ENCODE measurements around the gene PITPNC1.

The PITPNC1 gene

GRCh38 chr17:67557052-67557845 lies 180.2 kb downstream of the PITPNC1 start:
- Histone ChIP-seq H2AK5ac (ENCODE audit: low read depth, low read length) (no peak overlapping the region), H4K8ac (ENCODE audit: low read depth, low read length) (no peak overlapping the region), H3K27me3 (ENCODE audit: control insufficient read depth in 3 of 3, insufficient read depth in 3 of 3, low read depth in 1 of 3, low read length in 3 of 3) (no peaks in the 10 kb centered on the region), H3K4me2 (ENCODE audit: insufficient read depth, low read length, poor library complexity, severe bottlenecking) (no peak overlapping the region), H2BK120ac (ENCODE audit: low read depth, low read length) (no peak overlapping the region), H2BK15ac (ENCODE audit: low read length) (no peak overlapping the region), H3K4me1 (ENCODE audit: control insufficient read depth in 2 of 2, insufficient read depth in 1 of 2, low read depth in 1 of 2, low read length in 2 of 2) (peaks cover 0 to 1% of the 10 kb centered on the region in 2 donors), H3K18ac (ENCODE audit: low read length) (no peak overlapping the region), H3K4ac (ENCODE audit: low read length) (no peak overlapping the region), H4K91ac (ENCODE audit: low read depth, low read length, poor library complexity) (no peak overlapping the region), H3K14ac (ENCODE audit: low read length) (no peak overlapping the region), H3K4me3 (ENCODE audit: low read length in 2 of 2) (no peak overlapping the region), H3K27ac (replicated peaks; ENCODE audit: low read length) (no peak overlapping the region), H2AFZ (ENCODE audit: low read length) (no peak overlapping the region), H2BK5ac (ENCODE audit: low read length) (no peak overlapping the region), H3K36me3 (replicated peaks in 1 of 2; ENCODE audit: control insufficient read depth in 2 of 2, insufficient read depth in 2 of 2, low read length in 2 of 2) (no peaks in the 10 kb centered on the region), H3K9ac (ENCODE audit: low read depth, low read length, poor library complexity) (no peak overlapping the region), H3K79me1 (ENCODE audit: low read depth, low read length) (no peaks in the 10 kb centered on the region), H3K23ac (ENCODE audit: low read depth, low read length, poor library complexity) (no peak overlapping the region), H3K9me3 (replicated peaks in 1 of 2; ENCODE audit: control insufficient read depth in 2 of 2, insufficient read depth in 1 of 2, low read depth in 1 of 2, low read length in 2 of 2) (peaks cover 0 to 7% of the 10 kb centered on the region in 2 donors), H2BK12ac (ENCODE audit: low read length) (no peak overlapping the region)
- DNase-seq (ENCODE audit: low spot score) = no peak
- WGBS, 2 donors (ENCODE audit: extremely low coverage in 2 of 2, insufficient read length in 2 of 2, insufficient replicate concordance in 1 of 2) = no CpG with 5 or more reads among the region's 11 CpGs

- no peak overlapping the region for H3K18ac ChIP-seq (ENCODE audit: low read length)
- WGBS, 2 donors (ENCODE audit: extremely low coverage in 2 of 2, insufficient read length in 2 of 2, insufficient replicate concordance in 1 of 2) = no CpG with 5 or more reads among the region's 5 CpGs
- no peak for DNase-seq (ENCODE audit: low spot score)
Measured at GRCh38 chr17:67557921-67558320, 180.8 kb downstream of the PITPNC1 start.

GRCh38 chr17:67558740-67559380 lies 181.8 kb downstream of the PITPNC1 start:
- no peak overlapping the region for H2AFZ ChIP-seq (ENCODE audit: low read length)
- no peak overlapping the region for H3K4me2 ChIP-seq (ENCODE audit: insufficient read depth, low read length, poor library complexity, severe bottlenecking)
- H3K27ac ChIP-seq (replicated peaks; ENCODE audit: low read length) = no peak overlapping the region
- H3K4me3 ChIP-seq (ENCODE audit: low read length in 2 of 2) = no peak overlapping the region
- H2BK15ac ChIP-seq (ENCODE audit: low read length) = no peak overlapping the region
- H2BK5ac ChIP-seq (ENCODE audit: low read length) = no peak overlapping the region
- H3K4me1 ChIP-seq (ENCODE audit: control insufficient read depth in 2 of 2, insufficient read depth in 1 of 2, low read depth in 1 of 2, low read length in 2 of 2) = peaks cover 0 to 1% of the 10 kb centered on the region in 2 donors
- H2BK120ac ChIP-seq (ENCODE audit: low read depth, low read length) = no peak overlapping the region
- H2BK12ac ChIP-seq (ENCODE audit: low read length) = no peak overlapping the region
- H3K36me3 ChIP-seq (replicated peaks in 1 of 2; ENCODE audit: control insufficient read depth in 2 of 2, insufficient read depth in 2 of 2, low read length in 2 of 2) = no peaks in the 10 kb centered on the region
- H3K9me3 ChIP-seq (replicated peaks in 1 of 2; ENCODE audit: control insufficient read depth in 2 of 2, insufficient read depth in 1 of 2, low read depth in 1 of 2, low read length in 2 of 2) = peaks cover 0 to 7% of the 10 kb centered on the region in 2 donors
- H3K14ac ChIP-seq (ENCODE audit: low read length) = no peak overlapping the region
- no peak for DNase-seq (ENCODE audit: low spot score)
- no peak overlapping the region for H3K9ac ChIP-seq (ENCODE audit: low read depth, low read length, poor library complexity)
- no CpG with 5 or more reads among the region's 5 CpGs for WGBS, 2 donors (ENCODE audit: extremely low coverage in 2 of 2, insufficient read length in 2 of 2, insufficient replicate concordance in 1 of 2)
- H4K8ac ChIP-seq (ENCODE audit: low read depth, low read length) = no peak overlapping the region
- H3K27me3 ChIP-seq (ENCODE audit: control insufficient read depth in 3 of 3, insufficient read depth in 3 of 3, low read depth in 1 of 3, low read length in 3 of 3) = no peaks in the 10 kb centered on the region
- no peak overlapping the region for H2AK5ac ChIP-seq (ENCODE audit: low read depth, low read length)
- H3K79me1 ChIP-seq (ENCODE audit: low read depth, low read length) = no peaks in the 10 kb centered on the region
- H3K4ac ChIP-seq (ENCODE audit: low read length) = no peak overlapping the region
- H4K91ac ChIP-seq (ENCODE audit: low read depth, low read length, poor library complexity) = no peak overlapping the region
- no peak overlapping the region for H3K23ac ChIP-seq (ENCODE audit: low read depth, low read length, poor library complexity)
- H3K18ac ChIP-seq (ENCODE audit: low read length) = no peak overlapping the region

More at GRCh38 chr17:67557921-67558320, 180.8 kb downstream of the PITPNC1 start:
- Histone ChIP-seq H3K27ac (replicated peaks; ENCODE audit: low read length) (no peak overlapping the region), H3K36me3 (replicated peaks in 1 of 2; ENCODE audit: control insufficient read depth in 2 of 2, insufficient read depth in 2 of 2, low read length in 2 of 2) (no peaks in the 10 kb centered on the region), H3K4ac (ENCODE audit: low read length) (no peak overlapping the region), H3K9me3 (replicated peaks in 1 of 2; ENCODE audit: control insufficient read depth in 2 of 2, insufficient read depth in 1 of 2, low read depth in 1 of 2, low read length in 2 of 2) (peaks cover 0 to 7% of the 10 kb centered on the region in 2 donors), H2BK120ac (ENCODE audit: low read depth, low read length) (no peak overlapping the region), H2AK5ac (ENCODE audit: low read depth, low read length) (no peak overlapping the region), H3K9ac (ENCODE audit: low read depth, low read length, poor library complexity) (no peak overlapping the region), H2AFZ (ENCODE audit: low read length) (no peak overlapping the region), H3K4me2 (ENCODE audit: insufficient read depth, low read length, poor library complexity, severe bottlenecking) (no peak overlapping the region), H3K23ac (ENCODE audit: low read depth, low read length, poor library complexity) (no peak overlapping the region), H4K8ac (ENCODE audit: low read depth, low read length) (no peak overlapping the region), H2BK5ac (ENCODE audit: low read length) (no peak overlapping the region), H2BK15ac (ENCODE audit: low read length) (no peak overlapping the region), H3K27me3 (ENCODE audit: control insufficient read depth in 3 of 3, insufficient read depth in 3 of 3, low read depth in 1 of 3, low read length in 3 of 3) (no peaks in the 10 kb centered on the region), H3K4me3 (ENCODE audit: low read length in 2 of 2) (no peak overlapping the region), H3K14ac (ENCODE audit: low read length) (no peak overlapping the region), H2BK12ac (ENCODE audit: low read length) (no peak overlapping the region), H3K79me1 (ENCODE audit: low read depth, low read length) (no peaks in the 10 kb centered on the region), H4K91ac (ENCODE audit: low read depth, low read length, poor library complexity) (no peak overlapping the region), H3K4me1 (ENCODE audit: control insufficient read depth in 2 of 2, insufficient read depth in 1 of 2, low read depth in 1 of 2, low read length in 2 of 2) (peaks cover 0 to 1% of the 10 kb centered on the region in 2 donors)

GRCh38 chr17:67559381-67559966 lies 182.4 kb downstream of the PITPNC1 start:
- Histone ChIP-seq H4K8ac (ENCODE audit: low read depth, low read length) (no peak overlapping the region), H3K27ac (replicated peaks; ENCODE audit: low read length) (no peak overlapping the region), H3K36me3 (replicated peaks in 1 of 2; ENCODE audit: control insufficient read depth in 2 of 2, insufficient read depth in 2 of 2, low read length in 2 of 2) (no peaks in the 10 kb centered on the region), H2BK120ac (ENCODE audit: low read depth, low read length) (no peak overlapping the region), H2BK5ac (ENCODE audit: low read length) (no peak overlapping the region), H3K27me3 (ENCODE audit: control insufficient read depth in 3 of 3, insufficient read depth in 3 of 3, low read depth in 1 of 3, low read length in 3 of 3) (no peaks in the 10 kb centered on the region), H3K4me3 (ENCODE audit: low read length in 2 of 2) (no peak overlapping the region), H3K79me1 (ENCODE audit: low read depth, low read length) (no peaks in the 10 kb centered on the region), H3K4me1 (ENCODE audit: control insufficient read depth in 2 of 2, insufficient read depth in 1 of 2, low read depth in 1 of 2, low read length in 2 of 2) (peaks cover 0 to 1% of the 10 kb centered on the region in 2 donors), H3K23ac (ENCODE audit: low read depth, low read length, poor library complexity) (no peak overlapping the region), H2AFZ (ENCODE audit: low read length) (no peak overlapping the region), H3K4ac (ENCODE audit: low read length) (no peak overlapping the region), H2BK15ac (ENCODE audit: low read length) (no peak overlapping the region), H3K14ac (ENCODE audit: low read length) (no peak overlapping the region), H2BK12ac (ENCODE audit: low read length) (no peak overlapping the region), H3K9me3 (replicated peaks in 1 of 2; ENCODE audit: control insufficient read depth in 2 of 2, insufficient read depth in 1 of 2, low read depth in 1 of 2, low read length in 2 of 2) (peaks cover 0 to 7% of the 10 kb centered on the region in 2 donors), H3K9ac (ENCODE audit: low read depth, low read length, poor library complexity) (no peak overlapping the region), H2AK5ac (ENCODE audit: low read depth, low read length) (no peak overlapping the region), H3K4me2 (ENCODE audit: insufficient read depth, low read length, poor library complexity, severe bottlenecking) (no peak overlapping the region), H4K91ac (ENCODE audit: low read depth, low read length, poor library complexity) (no peak overlapping the region), H3K18ac (ENCODE audit: low read length) (no peak overlapping the region)
- DNase-seq (ENCODE audit: low spot score) = no peak
- WGBS, 2 donors (ENCODE audit: extremely low coverage in 2 of 2, insufficient read length in 2 of 2, insufficient replicate concordance in 1 of 2) = no CpG with 5 or more reads among the region's 10 CpGs

Data from neuronal stem cell (in vitro differentiated cells).